Type B pancreatic cell (in vitro differentiated cells): ENCODE measurements around the gene PCDH15. TPM values are rescaled to one million over a fixed set of nuclear protein-coding genes. Genes with fewer than 3 reads are reported as not detected.

Experiments used
- DNase-seq: peaks from one replicate; pipeline ENCODE4 v3.0.0; 2021; ENCODE audit warnings: mixed read lengths; ENCODE audit not compliant: unreplicated experiment; ENCODE audit errors: extremely low spot score
- H3K27ac Mint-ChIP-seq: 2 replicates; pipeline ENCODE4 v1.8.0; 2021; ENCODE audit warnings: mild to moderate bottlenecking, mixed read lengths
- H3K27me3 Mint-ChIP-seq: 2 replicates; pipeline ENCODE4 v1.8.0; 2021; ENCODE audit warnings: mixed read lengths
- H3K36me3 Mint-ChIP-seq: 2 replicates; pipeline ENCODE4 v1.8.0; 2021; ENCODE audit warnings: mixed read lengths
- H3K4me1 Mint-ChIP-seq: one replicate; pipeline ENCODE4 v1.8.0; 2021; ENCODE audit warnings: mixed read lengths; ENCODE audit not compliant: unreplicated experiment
- H3K4me3 Mint-ChIP-seq: 2 replicates; pipeline ENCODE4 v1.8.0; 2021; ENCODE audit warnings: mild to moderate bottlenecking, mixed read lengths
- H3K9me3 Mint-ChIP-seq: 2 replicates; pipeline ENCODE4 v1.8.0; 2021; ENCODE audit warnings: mixed read lengths
- CTCF ChIP-seq: fragments of 200-600 bp; sonication (generic); conservative IDR thresholded peaks from 2 replicates; pipeline ENCODE4 v1.5.0; 2021; ENCODE audit warnings: antibody characterized with exemption, mild to moderate bottlenecking
- total RNA-seq: library from RNA; stranded (reverse); gene quantifications from 2 replicates; pipeline ENCODE4 v1.2.1, GENCODE V29; 2021; ENCODE audit warnings: low replicate concordance

The PCDH15 gene
- total RNA-seq, 1 donor from 2014 or later: 3.5 TPM

- Mint-ChIP-seq H3K36me3 (no peaks in the 10 kb centered on the region), H3K27me3 (no peaks in the 10 kb centered on the region), H3K9me3 (no peaks in the 10 kb centered on the region), H3K27ac (no peak overlapping the region), H3K4me3 (no peak overlapping the region), H3K4me1 (no peaks in the 10 kb centered on the region)
- no peak for TF ChIP-seq CTCF
- no peak for DNase-seq
Measured at GRCh38 chr10:54485971-54486370, 315.1 kb downstream of the PCDH15 start.

GRCh38 chr10:54484186-54484585 lies 316.8 kb downstream of the PCDH15 start:
- no peaks in the 10 kb centered on the region for H3K9me3 Mint-ChIP-seq
- H3K36me3 Mint-ChIP-seq: no peaks in the 10 kb centered on the region
- no peak overlapping the region for H3K27ac Mint-ChIP-seq
- no peak for TF ChIP-seq CTCF
- no peaks in the 10 kb centered on the region for H3K27me3 Mint-ChIP-seq
- no peaks in the 10 kb centered on the region for H3K4me1 Mint-ChIP-seq
- no peak for DNase-seq
- H3K4me3 Mint-ChIP-seq: no peak overlapping the region

- no peak for DNase-seq
- TF ChIP-seq CTCF: no peak
- Mint-ChIP-seq H3K27ac (no peak overlapping the region), H3K4me3 (no peak overlapping the region), H3K4me1 (no peaks in the 10 kb centered on the region), H3K36me3 (no peaks in the 10 kb centered on the region), H3K27me3 (no peaks in the 10 kb centered on the region), H3K9me3 (no peaks in the 10 kb centered on the region)
Measured at GRCh38 chr10:54478601-54479000, 322.4 kb downstream of the PCDH15 start.

- Mint-ChIP-seq H3K4me1 (no peaks in the 10 kb centered on the region), H3K36me3 (no peaks in the 10 kb centered on the region), H3K4me3 (no peak overlapping the region), H3K9me3 (no peaks in the 10 kb centered on the region), H3K27me3 (no peaks in the 10 kb centered on the region), H3K27ac (no peak overlapping the region)
- no peak for DNase-seq
- TF ChIP-seq CTCF: no peak
Measured at GRCh38 chr10:54477738-54478137, 323.3 kb downstream of the PCDH15 start.

GRCh38 chr10:54470324-54470631 lies 330.8 kb downstream of the PCDH15 start:
- Mint-ChIP-seq H3K27me3 (no peaks in the 10 kb centered on the region), H3K36me3 (no peaks in the 10 kb centered on the region), H3K9me3 (no peaks in the 10 kb centered on the region), H3K4me1 (no peaks in the 10 kb centered on the region), H3K27ac (no peak overlapping the region), H3K4me3 (no peak overlapping the region)
- no peak for DNase-seq
- no peak for TF ChIP-seq CTCF

- no peak overlapping the region for H3K4me3 Mint-ChIP-seq
- no peak for TF ChIP-seq CTCF
- no peak overlapping the region for H3K27ac Mint-ChIP-seq
- no peaks in the 10 kb centered on the region for H3K36me3 Mint-ChIP-seq
- no peaks in the 10 kb centered on the region for H3K9me3 Mint-ChIP-seq
- H3K4me1 Mint-ChIP-seq: no peaks in the 10 kb centered on the region
- DNase-seq: no peak
- no peaks in the 10 kb centered on the region for H3K27me3 Mint-ChIP-seq
Measured at GRCh38 chr10:54469587-54470323, 331.3 kb downstream of the PCDH15 start.
